Measurements from ENCODE around the gene MACROD2. TPM values are rescaled to one million over a fixed set of nuclear protein-coding genes. Genes with fewer than 3 reads are reported as not detected.

MACROD2 gene
- total RNA-seq, 1 experiment from 2014 or later: 3.7 TPM

DNA sequence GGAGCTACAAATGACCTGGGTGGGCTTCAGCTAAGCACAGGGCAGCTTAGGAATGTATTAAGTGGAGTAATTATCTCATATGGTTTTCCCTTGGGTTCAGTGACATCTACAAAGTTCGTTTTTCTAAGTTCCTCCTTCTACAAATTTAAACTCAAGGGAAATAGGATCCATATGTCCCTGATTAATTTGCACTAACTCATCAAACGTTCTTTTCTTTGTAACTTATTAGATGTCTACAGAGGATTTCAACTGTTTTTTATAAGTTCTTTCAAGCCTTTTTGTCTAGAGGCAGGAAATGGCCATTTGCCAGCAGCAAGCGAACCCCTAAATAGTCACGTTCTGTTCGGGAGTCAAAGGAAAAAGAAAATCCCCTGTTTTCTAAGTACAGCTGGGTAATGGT lies 1517.6 kb downstream of the MACROD2 start:
- H3K27me3 ChIP-seq (ENCODE audit: insufficient read depth, low read length): no peaks in the 10 kb centered on the region
- H3K9me3 ChIP-seq (ENCODE audit: control insufficient read depth in 1 of 2, insufficient read depth in 1 of 2, low read depth in 1 of 2, low read length in 2 of 2): peaks cover 11 to 19% of the 10 kb centered on the region in 2 experiments; a peak in 2 of 4 replicates
- H3K36me3 ChIP-seq (ENCODE audit: control insufficient read depth in 1 of 2, insufficient read depth in 2 of 2, low read length in 2 of 2): no peaks in the 10 kb centered on the region
- H3K27ac ChIP-seq (ENCODE audit: low read depth, low read length): no peak overlapping the region
- no peaks in the 10 kb centered on the region for H3K9me2 ChIP-seq (ENCODE audit: insufficient read depth)
- ATAC-seq: no peak
- ChIA-PET CTCF (no interaction called here), POLR2A (no interaction called here), RAD21 (ENCODE audit: low non-redundant PET in 1 of 2, low total read pairs in 2 of 2, uncharacterized antibody in 2 of 2, unreplicated experiment in 2 of 2) (no interaction called here)
- no peaks in the 10 kb centered on the region for H4K20me1 ChIP-seq (ENCODE audit: insufficient read depth)
- BruUV-seq (replicated peaks): no TSS peak
- H3K4me2 ChIP-seq (ENCODE audit: low read length): no peak overlapping the region
- no peaks in the 10 kb centered on the region for H3K79me2 ChIP-seq (ENCODE audit: insufficient read depth, low read length)
- DNase-seq (ENCODE audit: low read depth, low spot score): no peak
- no peak overlapping the region for H3K9ac ChIP-seq (ENCODE audit: low read length)
- H3K4me1 ChIP-seq (ENCODE audit: control insufficient read depth in 1 of 2, insufficient read depth in 2 of 2, low read length in 2 of 2): no peaks in the 10 kb centered on the region
- H2AFZ ChIP-seq (ENCODE audit: low read depth, low read length, poor library complexity, severe bottlenecking): no peak overlapping the region
- intact Hi-C loops (cut with micrococcal nuclease): no loop called here
- no peak for TF ChIP-seq EZH2 (IDR thresholded peaks at IDR 0.05)
- TF ChIP-seq ZFX (IDR thresholded peaks at IDR 0.05): no peak
- TF ChIP-seq SRF (IDR thresholded peaks at IDR 0.05; ENCODE audit: low read depth): no peak
- TF ChIP-seq POLR2AphosphoS5 (IDR thresholded peaks at IDR 0.05; ENCODE audit: low read depth, low read length): no peak
- no peak for TF ChIP-seq EZH2phosphoT487 (IDR thresholded peaks at IDR 0.05; ENCODE audit: borderline replicate concordance)
- no peak for TF ChIP-seq JUND (IDR thresholded peaks at IDR 0.05)
- no peak for TF ChIP-seq POLR2A (IDR thresholded peaks at IDR 0.05; ENCODE audit: borderline replicate concordance, extremely low read depth, insufficient read depth, insufficient read length)
- TF ChIP-seq, protein P1, sequence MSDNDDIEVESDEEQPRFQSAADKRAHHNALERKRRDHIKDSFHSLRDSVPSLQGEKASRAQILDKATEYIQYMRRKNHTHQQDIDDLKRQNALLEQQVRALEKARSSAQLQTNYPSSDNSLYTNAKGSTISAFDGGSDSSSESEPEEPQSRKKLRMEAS (IDR thresholded peaks at IDR 0.05): no peak
- no peak for TF ChIP-seq SIN3A (IDR thresholded peaks at IDR 0.05; ENCODE audit: low read depth)
- TF ChIP-seq CBX3 (IDR thresholded peaks at IDR 0.05; ENCODE audit: low read depth): no peak
- no peak for TF ChIP-seq ZNF274 (IDR thresholded peaks at IDR 0.05; ENCODE audit: low read depth, low read length)
- TF ChIP-seq RAD21 (IDR thresholded peaks at IDR 0.05; ENCODE audit: low read depth): no peak
- TF ChIP-seq EGR1 (IDR thresholded peaks at IDR 0.05; ENCODE audit: low read depth): no peak
- no peak overlapping the region for H3K4me3 ChIP-seq (replicated peaks in 1 of 2; ENCODE audit: low read depth in 1 of 2, low read length in 2 of 2)

DNA sequence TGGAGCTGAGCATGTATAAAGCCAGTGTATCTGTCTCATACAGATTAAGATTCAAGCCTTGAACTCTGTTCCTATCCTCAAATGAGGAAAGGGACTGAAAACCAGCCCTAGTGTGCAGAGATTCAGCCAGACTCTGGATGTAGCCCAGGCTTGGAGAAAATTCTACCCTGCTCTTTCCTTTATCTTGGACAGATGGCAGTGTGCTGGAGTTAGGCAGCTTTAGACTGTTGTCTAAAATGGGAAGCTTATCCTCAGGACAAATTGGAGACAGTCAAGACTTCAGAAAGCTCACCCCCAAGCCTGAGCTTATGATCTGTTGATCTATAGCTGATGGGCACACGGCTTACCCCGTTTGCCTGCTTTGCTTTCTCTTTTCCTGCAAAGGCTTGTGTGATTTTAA lies 1520.4 kb downstream of the MACROD2 start:
- Histone ChIP-seq H3K4me3 (replicated peaks in 1 of 2; ENCODE audit: low read depth in 1 of 2, low read length in 2 of 2) (no peak overlapping the region), H4K20me1 (ENCODE audit: insufficient read depth) (no peaks in the 10 kb centered on the region), H3K27ac (ENCODE audit: low read depth, low read length) (no peak overlapping the region), H3K9ac (ENCODE audit: low read length) (no peak overlapping the region), H3K9me3 (ENCODE audit: control insufficient read depth in 1 of 2, insufficient read depth in 1 of 2, low read depth in 1 of 2, low read length in 2 of 2) (peaks cover 13 to 14% of the 10 kb centered on the region in 2 experiments; a peak in 2 of 4 replicates), H3K27me3 (ENCODE audit: insufficient read depth, low read length) (no peaks in the 10 kb centered on the region), H3K9me2 (ENCODE audit: insufficient read depth) (no peaks in the 10 kb centered on the region), H3K4me1 (ENCODE audit: control insufficient read depth in 1 of 2, insufficient read depth in 2 of 2, low read length in 2 of 2) (no peaks in the 10 kb centered on the region), H2AFZ (ENCODE audit: low read depth, low read length, poor library complexity, severe bottlenecking) (no peak overlapping the region), H3K4me2 (ENCODE audit: low read length) (no peak overlapping the region), H3K36me3 (ENCODE audit: control insufficient read depth in 1 of 2, insufficient read depth in 2 of 2, low read length in 2 of 2) (no peaks in the 10 kb centered on the region), H3K79me2 (ENCODE audit: insufficient read depth, low read length) (no peaks in the 10 kb centered on the region)
- ChIA-PET CTCF (no interaction called here), RAD21 (ENCODE audit: low non-redundant PET in 1 of 2, low total read pairs in 2 of 2, uncharacterized antibody in 2 of 2, unreplicated experiment in 2 of 2) (no interaction called here), POLR2A (no interaction called here)
- ATAC-seq (no peak), DNase-seq (ENCODE audit: low read depth, low spot score) (no peak)
- no TSS peak for BruUV-seq (replicated peaks)
- no peak for TF ChIP-seq JUND (IDR thresholded peaks at IDR 0.05)
- TF ChIP-seq ZFX (IDR thresholded peaks at IDR 0.05): no peak
- TF ChIP-seq RAD21 (IDR thresholded peaks at IDR 0.05; ENCODE audit: low read depth): no peak
- TF ChIP-seq, protein P1 (IDR thresholded peaks at IDR 0.05): no peak
- intact Hi-C loops (cut with micrococcal nuclease): no loop called here

All from HCT116 (cell line).